NCI-H510A treated with DMSO at 0.1 percent for 48 hours (cell line): ENCODE results near the gene TNPO3.
"Not testable (repeated sequence)": the region's sequence is repeated elsewhere in the genome, so short reads cannot be mapped to it uniquely, and the experiment has no call there.

Source experiments
- DNase-seq: peaks from one replicate; lab custom pipeline; 2025; lab: John Stamatoyannopoulos, UW

Gene TNPO3

GRCh38 chr7:129069021-129069420 is 14.1 kb upstream of the TNPO3 start:
- DNase-seq = no peak

- no peak for DNase-seq
These were observed 13.1 kb upstream of the TNPO3 start for GRCh38 chr7:129067943-129068548.

DNA sequence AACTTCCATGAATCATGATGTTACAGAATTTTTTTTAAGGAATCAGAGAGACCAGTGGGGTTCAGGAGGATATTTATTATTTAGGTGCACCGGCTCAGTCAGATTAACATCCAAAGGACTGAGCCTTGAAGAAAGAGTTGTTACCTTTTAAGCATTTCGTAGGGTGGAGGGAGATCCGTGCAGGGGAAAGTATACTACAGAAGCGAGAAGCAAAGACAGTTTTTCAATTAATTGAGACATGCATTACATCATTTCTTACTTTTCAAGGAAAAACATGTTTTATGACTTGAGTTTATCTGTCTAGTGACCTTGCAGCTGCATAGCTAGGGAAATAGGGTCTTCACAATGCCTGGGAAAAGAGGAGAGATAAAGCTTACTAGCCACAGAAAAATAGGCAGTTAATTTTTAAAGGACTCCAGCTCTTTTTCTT is 12.2 kb upstream of the TNPO3 start:
- not testable (repeated sequence) for DNase-seq

- no peak for DNase-seq
These were observed 11.6 kb upstream of the TNPO3 start for GRCh38 chr7:129066290-129067131.

- no peak for DNase-seq
These were observed 1.1 kb upstream of the TNPO3 start for GRCh38 chr7:129055861-129056464.

DNA sequence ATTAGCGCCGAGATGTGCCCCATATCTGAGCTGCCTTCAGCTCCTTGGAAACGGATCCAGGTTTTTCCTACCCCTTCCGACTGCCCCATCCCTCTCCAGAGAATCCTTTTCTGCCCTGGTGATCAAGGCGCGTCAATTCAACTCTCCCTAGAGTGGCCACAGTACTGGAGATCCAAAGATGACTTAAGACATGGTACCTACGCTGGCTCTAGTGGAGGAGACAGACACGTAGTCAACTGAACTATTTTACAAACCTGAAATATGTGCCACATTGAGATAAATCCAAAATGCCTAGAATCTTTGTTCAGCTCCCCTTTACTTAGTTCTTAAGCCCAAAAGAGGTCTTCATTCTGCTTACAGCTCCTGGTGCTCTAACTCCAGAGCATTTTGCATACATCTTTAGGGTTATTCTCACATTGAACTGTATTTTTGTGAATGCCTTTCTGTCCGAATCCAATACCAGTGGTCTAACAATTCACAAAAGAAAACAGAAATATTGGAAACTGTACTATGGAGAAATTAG is 444 bp upstream of the TNPO3 start:
- peak; percentile 38 for DNase-seq

GRCh38 chr7:129053938-129054437 is 923 bp downstream of the TNPO3 start:
- no peak for DNase-seq

GRCh38 chr7:129052441-129052840 is 2.5 kb downstream of the TNPO3 start:
- DNase-seq = no peak

DNA sequence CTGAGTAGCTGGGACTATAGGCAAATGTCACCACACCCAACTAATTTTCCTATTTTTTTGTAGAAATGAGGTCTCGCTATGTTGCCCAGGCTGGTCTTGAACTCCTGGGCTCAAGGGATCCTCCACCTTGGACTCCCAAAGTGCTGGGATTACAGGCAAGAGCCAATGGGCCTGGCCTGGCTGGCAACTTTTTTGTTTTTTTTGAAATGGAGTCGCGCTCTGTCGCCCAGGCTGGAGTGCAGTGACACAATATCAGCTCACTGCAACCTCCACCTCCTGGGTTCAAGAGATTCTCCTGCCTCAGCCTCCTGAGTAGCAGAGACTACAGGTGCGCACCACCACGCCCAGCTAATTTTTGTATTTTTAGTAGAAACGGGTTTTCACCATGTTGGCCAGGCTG is 3.5 kb downstream of the TNPO3 start:
- not testable (repeated sequence) for DNase-seq

- no peak for DNase-seq
These were observed 7.2 kb downstream of the TNPO3 start for GRCh38 chr7:129047761-129048160.

- DNase-seq = no peak
These were observed 9.2 kb downstream of the TNPO3 start for GRCh38 chr7:129045682-129046081.

DNA sequence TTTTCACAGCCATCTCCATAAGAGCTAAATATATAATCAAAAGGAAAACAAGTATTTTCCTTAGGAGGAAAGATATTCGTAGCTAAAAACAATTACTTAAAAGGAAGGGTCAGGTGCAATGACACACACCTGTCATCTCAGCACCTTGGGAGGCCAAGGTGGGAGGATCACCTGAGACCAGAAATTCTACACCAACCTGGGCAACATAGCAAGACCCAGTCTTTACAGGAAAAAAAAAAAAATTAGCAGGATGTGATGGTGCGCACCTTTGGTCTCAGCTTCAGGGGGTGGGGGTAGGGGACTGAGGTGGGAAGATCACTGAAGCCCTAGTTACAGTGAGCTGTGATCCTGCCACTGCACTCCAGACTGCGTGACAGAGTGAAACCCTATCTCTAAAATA is 11.9 kb downstream of the TNPO3 start:
- no peak for DNase-seq

- no peak for DNase-seq
These were observed 13.5 kb downstream of the TNPO3 start for GRCh38 chr7:129041142-129042085.

GRCh38 chr7:129038468-129038867 is 16.4 kb downstream of the TNPO3 start:
- DNase-seq = not testable (repeated sequence)

GRCh38 chr7:129037585-129037984 is 17.3 kb downstream of the TNPO3 start:
- no peak for DNase-seq

DNA sequence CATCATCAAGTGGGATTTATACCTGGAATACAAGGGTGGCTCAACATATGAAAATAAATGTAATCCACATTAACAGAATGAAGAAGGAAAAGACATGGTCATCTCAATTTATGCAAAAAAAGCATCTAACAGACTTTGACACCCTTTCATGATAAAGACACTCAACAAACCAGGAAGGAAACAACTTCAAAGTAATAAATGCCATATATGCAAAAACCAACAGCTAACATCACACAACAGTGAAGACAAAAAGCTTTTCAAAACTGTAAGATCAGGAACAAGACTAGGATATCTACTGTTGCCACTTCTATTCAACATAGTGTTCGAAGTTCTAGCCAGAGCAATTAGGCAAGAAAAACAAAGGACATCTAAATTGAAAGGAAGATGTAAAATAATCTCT is 22.9 kb downstream of the TNPO3 start:
- no peak for DNase-seq

DNA sequence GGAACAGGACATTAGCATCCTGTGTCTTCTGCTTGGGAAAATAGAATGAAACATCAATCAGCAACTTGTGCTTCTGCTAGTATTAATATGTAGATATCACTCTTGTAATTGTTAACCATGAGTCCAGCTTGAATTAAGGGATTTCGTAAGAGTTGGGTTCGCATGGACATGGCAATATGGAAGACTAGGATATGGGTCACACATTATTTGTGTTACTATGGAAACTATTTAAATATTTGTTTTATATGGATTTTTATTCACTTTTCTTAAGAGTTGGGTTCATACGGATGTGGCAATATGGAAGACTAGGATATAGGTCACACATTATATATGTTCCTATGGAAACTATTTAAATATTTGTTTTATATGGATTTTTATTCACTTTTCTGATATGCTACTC is 24.5 kb downstream of the TNPO3 start:
- no peak for DNase-seq

GRCh38 chr7:129024125-129024524 is 30.8 kb downstream of the TNPO3 start:
- DNase-seq = no peak

DNA sequence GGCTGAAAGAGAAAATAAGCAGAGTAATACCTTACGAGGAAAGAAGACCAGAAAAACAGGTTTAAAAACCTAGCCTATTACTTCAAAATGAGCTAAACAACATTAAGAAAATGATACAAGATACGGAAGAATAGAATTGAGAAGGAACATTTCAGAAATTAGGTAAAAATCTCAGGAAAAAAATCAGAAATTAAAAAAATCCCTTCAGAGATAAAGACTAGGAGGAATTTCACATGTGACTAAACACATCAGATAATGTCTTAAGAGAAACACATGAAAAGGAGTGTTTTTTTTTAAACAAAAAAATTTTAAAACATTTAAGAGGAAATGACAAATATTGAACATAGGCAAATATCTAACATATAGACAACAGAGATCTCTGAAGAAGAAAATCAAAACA is 33.3 kb downstream of the TNPO3 start:
- DNase-seq = no peak

DNA sequence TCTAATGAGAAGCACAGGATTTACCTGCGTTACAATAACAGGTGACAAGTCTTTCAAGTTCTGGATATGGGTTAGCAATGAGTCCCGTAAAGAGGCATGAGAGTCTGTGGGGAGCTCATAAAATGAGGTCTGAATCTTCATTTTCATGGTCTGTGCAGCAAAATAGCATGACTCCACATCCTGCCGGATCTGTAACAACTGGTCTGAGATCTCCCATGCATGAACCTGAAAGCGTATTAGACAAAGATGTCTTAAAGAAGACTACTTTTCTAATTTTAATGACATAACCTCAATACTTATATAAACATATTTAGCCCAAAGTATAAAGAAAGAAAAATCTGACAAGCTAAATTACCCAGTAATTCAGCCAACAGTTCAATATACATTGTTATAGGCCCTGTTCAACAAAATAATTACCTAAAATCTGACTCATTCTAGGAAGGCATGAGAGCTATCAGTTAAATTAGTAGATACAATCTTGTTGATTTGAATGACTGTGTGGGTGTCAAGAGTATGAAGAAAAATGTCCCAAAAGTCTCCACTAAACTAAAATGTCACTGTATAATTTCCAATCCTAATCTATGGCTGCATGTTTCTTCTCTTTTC is 36.9 kb downstream of the TNPO3 start:
- DNase-seq = no peak

DNA sequence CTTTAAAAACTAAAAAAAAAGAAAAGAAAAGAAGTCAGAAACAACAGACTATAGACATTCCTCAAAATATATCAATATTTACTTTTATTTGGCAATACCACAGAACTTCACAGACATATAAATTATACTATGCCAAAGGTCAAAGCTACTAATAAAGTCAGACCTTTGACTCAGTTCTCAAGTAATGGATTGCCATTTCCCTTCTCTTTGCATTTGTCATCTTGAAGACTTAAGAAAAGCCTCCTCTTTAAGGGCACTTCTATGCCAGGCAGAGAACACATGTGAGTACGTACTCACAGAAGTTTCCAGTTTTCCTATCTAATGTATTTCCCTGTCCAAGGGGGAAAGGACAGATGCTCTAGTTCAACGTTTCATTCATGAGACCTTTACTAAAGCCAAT is 37.6 kb downstream of the TNPO3 start:
- no peak for DNase-seq
